HG02970 (cell line): ENCODE data around the gene EMILIN1.

Experiments used
- ATAC-seq: cut with Tn5 transposase; IDR thresholded peaks from one replicate; pipeline ENCODE4 v1.9.1; 2021; ENCODE audit warnings: mild to moderate bottlenecking, moderate library complexity, moderate number of reproducible peaks; ENCODE audit not compliant: unreplicated experiment, low FRiP score

Gene EMILIN1

GRCh38 chr2:27078267-27079194 lies at the start of gene EMILIN1:
Gene EMILIN1, plus strand, starts transcription at chr2:27078615. Its CDS starts 451 bp downstream, at chr2:27079066.
- no peak for ATAC-seq

DNA sequence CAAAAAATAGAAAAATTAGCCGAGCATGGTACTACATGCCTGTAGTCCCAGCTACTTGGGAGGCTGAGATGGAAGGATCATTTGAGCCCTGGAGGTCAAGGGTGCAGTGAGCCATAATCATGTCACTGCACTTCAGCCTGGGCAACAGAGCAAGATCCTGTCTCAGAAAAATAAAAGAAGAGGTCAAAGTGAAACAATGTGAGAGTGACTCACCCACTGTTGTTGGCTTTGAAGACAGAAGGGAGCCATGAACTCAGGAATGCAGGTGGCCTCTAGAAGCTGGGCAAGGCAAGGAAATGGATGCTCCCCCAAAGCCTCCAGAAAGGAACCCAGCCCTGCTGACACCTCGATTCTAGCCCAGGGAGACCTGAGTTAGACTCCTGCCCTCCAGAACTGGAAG lies 49.4 kb upstream of the EMILIN1 start:
- ATAC-seq, result no peak

- ATAC-seq, result peak; percentile 76
Measured at GRCh38 chr2:27032495-27033252, 45.7 kb upstream of the EMILIN1 start, which contains the start of gene TMEM214. Gene TMEM214, plus strand, starts transcription at chr2:27032965. Its CDS starts 51 bp downstream, at chr2:27033016.

GRCh38 chr2:27033253-27033852 lies 45.1 kb upstream of the EMILIN1 start:
- no peak for ATAC-seq

DNA sequence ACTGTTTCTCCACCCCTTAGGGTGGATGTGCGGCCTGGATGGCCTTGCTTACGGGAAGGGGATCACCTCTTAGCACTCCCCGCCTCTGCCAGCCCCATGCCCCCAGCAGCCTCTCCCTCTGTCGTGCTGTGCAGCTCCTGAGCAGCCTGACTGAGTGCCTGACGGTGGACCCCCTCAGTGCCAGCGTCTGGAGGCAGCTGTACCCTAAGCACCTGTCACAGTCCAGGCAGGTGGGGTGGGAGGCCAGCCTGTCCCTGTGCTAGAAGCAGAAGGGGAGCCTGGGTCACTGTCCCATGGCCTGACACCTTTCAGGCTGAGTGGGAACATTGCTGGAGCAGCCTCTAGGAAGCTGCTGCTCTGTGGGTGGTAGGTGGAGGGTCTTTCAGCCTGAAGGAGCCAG lies 40.4 kb upstream of the EMILIN1 start:
- ATAC-seq, result no peak

- ATAC-seq, result no peak
Measured at GRCh38 chr2:27038631-27039339, 39.6 kb upstream of the EMILIN1 start.

DNA sequence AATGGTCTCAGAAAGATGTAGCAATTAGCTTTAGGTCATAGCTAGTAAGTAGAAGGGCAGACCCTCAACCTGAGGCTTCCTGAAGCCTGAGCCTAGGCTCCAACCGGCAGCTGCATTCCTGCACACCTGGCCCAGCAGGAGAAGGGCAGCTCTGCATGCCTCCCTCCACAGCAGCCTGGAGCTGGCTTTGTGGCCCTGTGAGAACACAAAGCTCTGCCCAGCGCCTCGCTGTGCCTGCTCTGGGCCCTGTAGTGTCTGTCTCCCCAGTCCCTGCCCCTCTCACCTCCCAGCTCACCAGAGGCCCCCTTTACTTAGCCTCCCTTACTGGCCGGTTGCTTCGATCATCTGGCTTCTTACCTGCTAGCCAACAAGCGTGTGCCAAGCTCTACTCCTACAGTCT lies 39.0 kb upstream of the EMILIN1 start:
- no peak for ATAC-seq

DNA sequence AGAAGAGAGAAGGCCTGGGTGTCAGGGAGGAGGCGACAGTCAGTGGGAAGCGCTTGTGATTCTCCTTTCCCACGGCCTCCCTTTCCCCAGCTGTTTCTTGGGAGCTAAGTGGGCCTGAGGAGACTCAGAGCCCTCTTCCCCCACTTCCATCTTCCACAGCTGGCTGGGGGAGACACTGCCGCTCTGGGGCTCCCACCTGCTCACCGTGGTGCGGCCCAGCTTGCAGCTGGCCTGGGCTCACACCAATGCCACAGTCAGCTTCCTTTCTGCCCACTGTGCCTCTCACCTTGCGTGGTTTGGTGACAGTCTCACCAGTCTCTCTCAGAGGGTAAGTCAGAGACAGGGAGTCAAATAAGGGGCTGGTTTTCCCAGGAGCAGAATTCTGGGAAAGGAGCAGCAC lies 38.5 kb upstream of the EMILIN1 start:
- ATAC-seq, result no peak

DNA sequence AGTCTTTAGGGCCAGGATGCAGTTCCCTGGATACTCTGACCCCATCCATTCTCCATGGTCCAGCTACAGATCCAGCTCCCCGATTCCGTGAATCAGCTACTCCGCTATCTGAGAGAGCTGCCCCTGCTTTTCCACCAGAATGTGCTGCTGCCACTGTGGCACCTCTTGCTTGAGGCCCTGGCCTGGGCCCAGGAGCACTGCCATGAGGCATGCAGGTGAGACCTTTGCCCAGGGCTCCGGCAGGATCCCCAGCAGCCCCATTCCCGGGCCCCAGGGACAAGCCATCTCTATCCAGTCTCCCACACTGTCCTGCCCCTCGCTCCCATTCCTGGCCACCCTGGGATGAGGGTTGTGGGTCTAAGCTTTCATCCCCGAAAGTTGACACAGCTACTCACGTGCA lies 38.1 kb upstream of the EMILIN1 start:
- no peak for ATAC-seq

- ATAC-seq, result no peak
Measured at GRCh38 chr2:27041752-27042151, 36.7 kb upstream of the EMILIN1 start.

GRCh38 chr2:27042159-27042661 lies 36.2 kb upstream of the EMILIN1 start:
- no peak for ATAC-seq

DNA sequence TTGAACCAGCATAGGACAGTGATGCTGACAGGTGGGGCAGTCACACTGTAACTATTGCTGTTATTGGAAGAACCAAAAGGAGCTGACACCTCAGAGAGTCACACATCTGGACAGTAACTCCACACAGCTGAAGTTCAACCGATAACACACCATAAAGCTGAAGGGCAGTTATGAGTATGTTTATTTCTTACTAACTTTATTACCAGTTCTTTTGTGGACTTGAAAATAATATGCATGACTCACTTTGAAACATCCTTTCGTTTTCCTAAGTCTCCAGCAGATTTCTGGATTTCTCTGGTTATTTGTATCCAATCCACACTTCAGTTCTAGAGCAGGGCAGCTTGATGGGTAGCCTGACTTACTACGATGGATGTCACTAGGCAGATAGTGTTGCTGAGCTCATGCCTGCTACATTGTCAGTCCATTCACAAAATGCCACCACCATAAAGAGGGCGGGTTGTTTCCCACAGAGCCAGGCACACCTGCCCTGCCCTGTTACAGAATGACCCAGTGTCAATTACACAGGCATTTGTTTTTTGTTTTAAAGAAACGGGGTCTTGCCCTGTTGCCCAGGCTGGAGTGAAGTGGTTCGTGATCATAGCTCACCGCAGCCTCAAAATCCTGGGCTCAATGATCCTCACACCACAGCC lies 35.3 kb upstream of the EMILIN1 start:
- ATAC-seq, result no peak

DNA sequence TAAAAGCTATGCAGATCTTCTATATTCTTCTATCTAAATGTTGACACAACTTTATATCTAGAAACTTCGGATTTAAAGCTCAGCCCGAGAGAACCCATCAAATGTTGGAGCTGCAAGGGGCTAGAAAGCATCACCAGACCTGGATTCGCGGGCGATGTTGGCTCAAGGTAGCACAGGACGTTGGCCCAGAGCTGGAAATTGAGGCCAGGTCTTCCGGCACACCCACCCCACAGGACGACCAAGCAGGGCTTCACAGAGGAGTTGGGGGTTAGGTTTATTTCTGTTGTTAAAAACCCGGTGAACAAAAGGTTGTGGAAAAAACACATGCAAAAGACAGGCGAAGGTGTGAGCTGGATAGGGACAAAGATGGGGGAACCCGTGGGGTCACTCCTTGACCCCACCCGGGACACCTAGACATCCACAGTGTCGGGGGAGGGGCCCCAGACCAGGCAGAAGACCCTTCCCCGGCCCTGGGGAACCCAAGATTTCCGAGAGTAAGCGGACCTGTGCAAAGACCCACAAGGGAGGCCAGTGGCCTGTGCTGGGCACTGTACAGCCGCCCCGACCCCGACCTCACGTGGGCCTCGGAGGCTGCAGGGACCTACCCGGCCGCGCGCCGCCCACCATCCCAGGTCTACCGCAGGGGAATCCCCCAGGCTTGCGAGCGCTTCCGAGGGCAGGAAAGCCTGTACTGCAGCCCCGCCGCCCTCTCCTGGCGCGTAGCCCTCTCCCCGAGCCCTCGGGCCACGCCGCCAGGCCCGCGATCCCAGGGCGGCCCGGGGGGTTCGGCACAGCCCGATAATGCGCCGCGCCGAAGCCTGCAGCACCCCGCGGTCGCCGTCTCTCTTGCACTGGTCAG lies 28.8 kb upstream of the EMILIN1 start:
- ATAC-seq, result peak; percentile 19

DNA sequence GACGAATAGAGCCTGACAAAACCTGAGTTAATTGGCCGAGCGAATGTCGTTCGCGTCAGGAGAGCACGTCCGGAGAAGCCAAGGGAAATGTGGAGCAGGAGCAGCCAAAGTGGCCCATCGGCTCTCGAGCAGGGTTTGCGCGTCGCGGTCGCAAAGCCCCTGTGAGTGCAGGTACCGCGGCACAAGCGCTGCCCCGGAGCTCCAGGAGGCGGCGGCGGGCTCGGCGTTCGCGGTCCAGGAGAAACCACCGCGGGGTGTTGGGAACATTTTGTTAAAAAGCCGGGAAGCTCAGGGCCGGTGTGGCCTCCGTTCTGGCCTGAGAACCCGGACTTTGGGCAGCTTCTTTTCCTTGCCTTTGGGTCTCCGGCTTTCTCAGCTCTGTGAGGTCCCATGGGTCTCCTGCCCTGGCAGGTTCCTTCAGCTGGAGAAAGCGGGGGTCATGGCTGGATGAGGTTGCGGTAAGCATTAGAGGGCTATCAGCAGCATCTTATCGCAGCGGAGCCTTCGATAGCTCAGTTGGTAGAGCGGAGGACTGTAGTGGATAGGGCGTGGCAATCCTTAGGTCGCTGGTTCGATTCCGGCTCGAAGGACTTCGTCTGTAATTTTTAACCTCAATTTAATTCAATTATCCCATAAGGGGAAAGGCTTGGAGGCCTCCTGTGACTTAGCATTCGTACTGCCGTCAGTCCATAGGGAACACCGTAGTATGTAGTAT lies 28.0 kb upstream of the EMILIN1 start:
- peak; percentile 51 for ATAC-seq

DNA sequence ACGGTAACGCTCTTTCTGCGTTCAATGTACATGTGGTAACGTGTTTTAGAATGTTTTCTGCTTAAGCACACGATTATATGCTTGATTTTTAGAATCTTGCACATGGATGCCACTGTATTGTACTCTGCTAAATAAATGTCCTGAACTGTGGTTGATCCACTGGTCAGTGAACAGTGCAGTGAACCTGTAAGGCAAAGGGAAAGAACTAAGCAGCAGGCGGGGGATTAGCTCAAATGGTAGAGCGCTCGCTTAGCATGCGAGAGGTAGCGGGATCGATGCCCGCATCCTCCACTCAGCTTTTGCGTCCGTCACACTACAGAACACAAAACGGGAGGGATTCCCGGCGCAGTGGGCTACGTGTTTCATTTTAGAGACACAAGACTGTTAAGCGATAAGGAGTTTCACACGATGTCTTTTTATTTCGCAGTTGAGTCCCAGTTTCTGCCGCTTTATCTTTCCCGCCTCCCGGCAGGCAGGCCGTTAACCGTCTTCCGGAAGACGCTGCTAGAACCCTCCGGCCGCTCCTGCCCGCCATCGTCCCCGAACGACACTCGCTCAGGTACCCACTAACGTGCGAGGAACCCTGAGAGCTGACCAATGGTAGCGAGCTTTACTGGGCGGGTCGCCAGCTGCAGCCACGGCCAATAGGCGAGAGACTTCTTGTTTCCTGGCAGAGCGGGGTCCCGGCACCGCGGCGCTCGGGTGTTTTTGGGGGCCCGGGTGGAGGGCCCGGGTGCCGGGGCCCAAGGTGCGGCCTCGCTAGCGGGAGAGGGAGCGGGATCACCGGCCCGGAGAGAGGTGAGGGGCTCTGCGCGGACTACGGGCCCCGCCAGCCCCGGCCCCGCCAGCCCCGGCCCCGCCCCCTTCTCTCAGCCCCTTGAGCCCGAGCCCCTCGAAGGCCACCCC lies 27.2 kb upstream of the EMILIN1 start, which contains the start of gene AGBL5:
Gene AGBL5, plus strand, starts transcription at position 673 of the 906 bp plus-strand sequence. CDS start 1,291 bp downstream, outside the sequence.
- ATAC-seq, result peak; percentile 63

- ATAC-seq, result no peak
Measured at GRCh38 chr2:27051902-27052645, 26.3 kb upstream of the EMILIN1 start.
